DMS53 (cell line): ENCODE data around the gene NOP10.
"Not testable (repeated sequence)": the region's sequence is repeated elsewhere in the genome, so short reads cannot be mapped to it uniquely, and the experiment has no call there.

ENCODE experiments used
- DNase-seq: peaks from one replicate; lab custom pipeline; 2025; lab: John Stamatoyannopoulos, UW

The NOP10 gene

DNA sequence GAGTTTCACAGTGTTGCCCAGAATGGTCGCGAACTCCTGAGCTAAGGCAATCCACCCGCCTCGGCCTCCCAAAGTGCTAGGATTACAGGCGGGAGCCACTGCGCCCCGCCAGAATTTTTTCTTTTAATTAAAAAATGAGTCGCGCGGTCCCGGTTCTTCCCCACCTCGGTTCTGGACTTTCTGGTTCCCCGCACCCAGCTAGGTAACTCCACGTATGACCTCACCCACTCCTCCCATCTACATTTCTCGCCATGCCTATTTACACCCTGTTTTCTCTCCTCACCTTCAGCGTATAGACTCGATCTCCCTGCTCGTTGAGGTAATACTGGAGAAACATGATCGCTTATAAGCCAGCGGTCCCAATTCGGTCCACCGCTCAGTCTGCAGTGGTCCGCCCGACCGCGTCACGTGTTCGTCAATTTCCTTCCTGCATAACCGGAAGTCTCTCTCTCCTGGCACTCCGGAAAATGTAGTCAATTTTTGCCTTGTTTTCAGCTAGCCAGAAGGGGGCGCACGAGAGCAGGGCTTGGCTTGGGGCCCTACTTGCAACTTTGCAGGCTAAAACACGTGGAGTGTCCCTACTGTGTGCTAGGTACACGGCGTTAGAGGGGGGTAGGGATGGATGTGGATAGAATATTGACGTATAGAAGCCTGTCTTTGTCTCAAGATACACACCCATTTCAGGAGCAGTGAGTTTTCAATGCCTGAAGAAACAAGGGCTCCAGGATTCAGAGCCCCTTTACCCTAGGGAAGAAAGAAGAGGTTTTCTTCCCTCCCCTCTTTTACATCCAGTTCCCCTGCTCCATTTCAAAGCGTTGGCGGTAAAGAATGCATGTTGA lies at the start of gene NOP10, which contains the start of gene NUTM1:
NOP10 (minus strand) TSS at position 400 of the 839 bp plus-strand sequence; CDS start at position 337, 63 bp downstream.
NUTM1 (plus strand) TSS at position 579 of the 839 bp plus-strand sequence. CDS start 382 bp downstream, outside the sequence.
- peak; percentile 93 for DNase-seq

DNA sequence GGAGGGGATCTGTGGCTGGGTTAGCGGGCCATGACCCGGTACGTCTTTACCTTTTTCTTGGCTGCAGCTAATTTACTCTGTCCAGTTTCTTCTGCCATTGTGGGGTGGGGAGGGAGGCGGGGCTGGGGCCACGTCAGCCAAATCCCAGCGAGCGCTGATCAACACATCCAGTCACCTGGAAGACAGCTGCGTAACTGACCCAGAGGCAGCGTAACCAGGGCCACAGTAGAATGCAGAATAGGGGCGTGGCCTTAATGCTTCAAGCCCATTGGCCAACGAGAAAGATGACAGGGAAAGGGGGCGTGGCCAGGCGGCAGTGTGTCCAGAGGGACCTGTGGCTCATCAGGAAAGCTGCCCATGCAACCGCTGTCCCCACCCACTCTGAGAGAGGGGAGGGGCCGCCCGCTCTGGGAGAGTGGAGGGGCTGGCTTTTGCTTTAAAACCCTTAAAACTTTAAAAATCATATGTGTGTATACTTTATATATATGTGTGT lies 46.7 kb upstream of the NOP10 start:
- DNase-seq = not testable (repeated sequence)

DNA sequence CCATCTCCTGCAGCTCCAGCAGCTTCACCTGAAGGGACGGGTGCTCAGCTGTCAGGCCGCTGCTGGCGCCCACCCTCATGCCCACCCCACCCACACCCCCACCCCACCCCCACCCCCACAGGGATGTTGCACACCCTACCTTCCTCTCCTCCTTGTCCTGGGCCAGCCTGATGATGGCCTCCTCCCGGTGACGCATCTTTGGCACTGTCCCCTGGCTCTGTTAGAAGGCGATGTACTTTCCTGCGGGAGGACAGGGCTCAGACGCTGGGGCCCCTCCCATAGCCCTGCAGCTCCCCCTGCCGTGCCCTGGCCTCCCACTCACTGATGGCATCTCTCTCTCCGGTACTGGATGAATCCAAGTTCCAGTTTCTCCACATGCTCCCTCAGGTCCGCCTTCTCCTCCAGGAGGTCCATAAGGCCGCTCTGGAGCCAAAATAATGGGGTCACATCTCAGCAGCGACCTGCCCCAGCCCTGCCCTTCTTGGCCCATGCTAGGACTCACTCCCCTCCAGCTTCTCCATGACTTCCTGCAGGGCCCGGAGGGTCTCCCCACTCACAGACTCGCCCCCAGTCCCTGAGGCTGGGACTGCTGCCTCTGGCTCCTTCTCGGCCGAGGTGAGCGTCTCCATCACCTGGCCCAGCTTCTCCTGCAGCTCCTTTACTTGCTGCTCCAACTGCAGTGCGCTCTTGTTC lies 39.0 kb upstream of the NOP10 start:
- not testable (repeated sequence) for DNase-seq

DNA sequence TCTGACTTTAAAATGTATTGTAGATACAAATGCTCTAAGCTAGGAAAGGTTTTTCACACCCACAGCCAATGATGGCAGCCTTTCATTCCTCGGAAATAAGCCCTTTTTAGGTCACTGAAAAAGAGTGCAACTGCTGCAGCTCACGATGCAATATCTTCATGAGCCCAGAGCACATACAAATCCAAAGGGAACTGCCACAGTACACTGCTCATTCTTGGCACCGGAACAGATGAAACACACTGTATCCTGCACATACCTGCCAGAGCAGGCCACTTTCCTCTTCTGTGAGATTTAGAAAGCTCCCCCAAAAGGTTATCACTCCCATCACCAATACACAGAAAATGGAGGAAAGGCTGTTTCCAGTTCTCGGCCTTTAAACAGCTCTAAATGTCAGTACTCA lies 37.6 kb upstream of the NOP10 start:
- DNase-seq = not testable (repeated sequence)

DNA sequence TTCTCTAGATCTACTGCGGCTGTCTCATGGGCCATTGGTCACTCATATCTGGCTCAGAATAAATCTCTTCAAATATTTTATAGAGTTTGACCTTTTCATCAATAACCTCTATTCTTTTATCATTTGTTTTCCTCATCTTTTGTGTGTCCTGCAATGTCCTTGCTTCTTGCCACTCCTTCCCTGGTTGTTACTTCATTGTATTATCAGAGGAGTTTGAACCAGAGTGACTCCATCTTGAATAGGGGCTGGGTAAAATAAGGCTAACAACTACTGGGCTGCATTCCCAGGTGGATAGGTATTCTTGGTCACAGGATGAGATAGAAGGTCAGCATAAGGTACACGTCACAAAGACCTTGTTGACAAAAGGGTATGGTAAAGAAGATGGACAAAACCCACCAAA lies 33.9 kb upstream of the NOP10 start:
- DNase-seq = no peak

DNA sequence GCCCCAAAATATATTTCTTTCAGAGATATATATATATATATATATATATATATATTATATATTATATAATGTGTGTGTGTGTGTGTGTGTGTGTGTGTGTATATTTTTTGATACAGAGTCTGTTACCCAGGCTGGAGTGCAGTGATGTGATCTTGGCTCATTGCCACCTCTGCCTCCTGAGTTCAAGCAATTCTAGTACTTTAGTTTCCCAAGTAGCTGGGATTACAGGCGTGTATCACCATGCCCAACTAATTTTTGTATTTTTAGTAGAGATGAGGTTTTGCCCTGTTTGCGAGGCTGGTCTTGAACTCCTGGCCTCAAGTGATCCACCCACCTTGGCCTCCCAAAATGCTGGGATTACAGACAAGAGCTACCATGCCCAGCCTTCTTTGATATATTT lies 32.6 kb upstream of the NOP10 start:
- DNase-seq = not testable (repeated sequence)

DNA sequence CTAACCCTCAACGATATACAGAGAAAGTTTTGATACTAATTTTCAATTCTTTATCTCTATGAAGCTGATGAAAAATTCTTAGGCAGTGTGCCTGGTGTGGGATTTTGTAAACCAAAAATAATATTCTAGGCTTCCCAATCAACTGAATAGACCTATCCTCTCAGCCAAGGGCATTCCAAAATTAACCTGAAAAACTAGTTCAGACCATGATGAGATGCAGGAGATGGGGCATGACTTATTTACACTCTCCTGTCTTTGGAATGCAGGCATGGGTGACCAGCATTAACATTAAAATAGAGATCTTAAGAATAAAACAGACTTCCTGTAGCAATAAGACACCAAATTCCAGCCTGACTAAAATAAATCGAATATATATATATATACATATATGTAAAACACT lies 31.9 kb upstream of the NOP10 start:
- DNase-seq = no peak

DNA sequence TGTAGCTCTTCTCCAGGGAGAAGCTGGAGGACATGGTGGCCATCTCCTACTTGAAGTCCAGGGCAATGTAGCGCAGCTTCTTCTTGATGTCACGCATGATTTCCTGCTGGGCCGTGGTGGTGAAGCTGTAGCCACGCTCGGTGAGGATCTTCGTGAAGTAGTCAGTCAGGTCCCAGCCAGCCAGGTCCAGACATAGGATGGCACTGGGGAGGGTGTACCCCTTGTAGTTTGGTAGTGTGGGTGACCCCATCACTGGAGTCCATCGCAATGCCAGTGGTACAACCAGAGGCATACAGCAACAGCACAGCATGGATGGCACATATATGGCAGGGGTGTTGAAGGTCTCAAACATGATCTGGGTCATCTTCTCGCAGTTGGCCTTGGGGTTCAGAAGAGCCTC lies 31.0 kb upstream of the NOP10 start:
- DNase-seq = no peak

DNA sequence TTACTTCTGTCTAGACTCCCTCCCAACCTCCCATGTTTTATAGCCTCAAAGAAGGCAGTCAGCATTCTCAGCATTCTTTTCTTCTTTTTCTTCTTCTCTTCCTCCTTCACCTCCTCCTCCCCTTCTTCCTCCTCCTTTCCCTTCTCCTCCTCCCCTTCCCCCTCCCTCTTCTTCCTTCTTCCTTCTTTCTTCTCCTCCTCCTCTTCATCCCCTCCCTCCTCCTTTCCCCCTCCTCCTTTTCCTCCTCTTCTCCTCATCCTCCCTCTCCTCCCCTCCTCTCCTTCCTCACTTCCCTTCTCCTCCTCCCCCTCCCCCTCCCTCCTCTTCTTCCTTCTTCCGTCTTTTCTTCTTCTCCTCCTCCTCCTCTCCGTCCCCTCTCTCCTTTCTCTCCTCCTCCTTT lies 27.7 kb upstream of the NOP10 start:
- DNase-seq = no peak

DNA sequence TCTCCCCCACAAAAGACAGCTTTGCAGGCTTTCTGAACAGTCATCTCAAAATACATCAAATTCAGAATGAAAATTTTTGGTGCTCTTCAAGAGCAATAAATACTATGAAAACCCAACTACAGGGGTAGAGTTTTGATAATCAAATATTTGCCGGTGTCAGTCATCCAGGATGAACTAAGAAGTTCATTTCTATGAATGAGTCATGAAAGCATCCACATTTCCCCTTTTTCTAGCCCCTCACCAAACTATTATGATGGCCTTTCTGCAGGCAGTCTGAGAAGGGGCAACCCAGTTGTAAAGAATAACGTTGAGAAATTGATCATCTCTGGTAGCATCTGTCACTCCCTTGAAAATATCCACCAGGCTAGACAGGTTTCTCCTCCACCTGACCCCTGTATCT lies 27.2 kb upstream of the NOP10 start:
- DNase-seq = no peak

DNA sequence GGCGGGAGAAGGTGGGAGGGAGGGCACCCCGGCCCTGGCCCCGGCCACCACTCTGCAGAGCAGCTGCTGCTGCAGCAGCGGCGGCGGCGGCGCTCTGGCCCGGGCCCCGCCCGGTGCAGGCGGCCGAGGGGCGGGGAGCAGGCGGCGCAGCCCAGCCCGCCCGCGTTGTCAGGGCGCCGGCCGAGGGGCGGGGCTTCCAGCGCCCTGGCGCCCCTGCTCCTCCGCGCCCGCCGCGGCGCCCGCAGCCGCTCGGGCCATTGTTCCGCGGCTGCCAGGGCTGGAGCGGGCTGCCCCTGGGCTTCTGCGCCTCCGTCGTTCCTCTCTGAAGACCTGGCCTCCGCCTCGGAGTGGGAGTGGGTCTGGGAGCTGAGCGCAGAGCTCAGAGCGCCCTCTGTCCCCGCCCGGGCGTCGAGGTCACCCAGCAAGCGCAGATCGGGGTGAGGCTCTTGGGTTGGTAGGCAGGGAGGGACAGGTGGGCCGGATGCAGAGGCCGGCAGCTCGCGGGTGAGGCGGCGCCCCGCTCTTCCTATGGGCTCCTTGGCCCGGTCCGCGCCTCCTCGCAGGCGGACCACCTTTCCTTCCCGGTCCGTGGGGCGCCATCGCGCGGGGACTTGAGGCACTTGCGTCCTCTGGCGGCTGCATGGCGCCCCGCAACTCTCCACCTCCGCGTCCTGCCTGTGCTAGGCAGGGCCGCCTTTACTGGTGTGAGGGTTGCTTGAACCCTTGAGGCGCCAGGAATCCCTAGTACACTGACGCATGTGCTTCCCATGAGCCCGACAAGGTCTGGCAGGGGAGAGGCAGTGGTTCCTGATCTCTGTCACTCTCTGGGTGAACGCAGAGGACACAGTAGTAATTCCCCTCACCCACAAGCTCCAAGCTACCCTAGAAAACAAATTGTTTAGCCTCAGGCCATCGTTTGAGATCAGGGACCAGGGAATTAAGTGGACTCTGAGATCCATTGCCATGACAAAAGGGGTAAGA lies 24.5 kb upstream of the NOP10 start, which contains the start of gene LPCAT4:
LPCAT4 (minus strand) TSS at position 96 of the 981 bp plus-strand sequence. CDS start 96 bp downstream, outside the sequence.
- peak; percentile 91 for DNase-seq

DNA sequence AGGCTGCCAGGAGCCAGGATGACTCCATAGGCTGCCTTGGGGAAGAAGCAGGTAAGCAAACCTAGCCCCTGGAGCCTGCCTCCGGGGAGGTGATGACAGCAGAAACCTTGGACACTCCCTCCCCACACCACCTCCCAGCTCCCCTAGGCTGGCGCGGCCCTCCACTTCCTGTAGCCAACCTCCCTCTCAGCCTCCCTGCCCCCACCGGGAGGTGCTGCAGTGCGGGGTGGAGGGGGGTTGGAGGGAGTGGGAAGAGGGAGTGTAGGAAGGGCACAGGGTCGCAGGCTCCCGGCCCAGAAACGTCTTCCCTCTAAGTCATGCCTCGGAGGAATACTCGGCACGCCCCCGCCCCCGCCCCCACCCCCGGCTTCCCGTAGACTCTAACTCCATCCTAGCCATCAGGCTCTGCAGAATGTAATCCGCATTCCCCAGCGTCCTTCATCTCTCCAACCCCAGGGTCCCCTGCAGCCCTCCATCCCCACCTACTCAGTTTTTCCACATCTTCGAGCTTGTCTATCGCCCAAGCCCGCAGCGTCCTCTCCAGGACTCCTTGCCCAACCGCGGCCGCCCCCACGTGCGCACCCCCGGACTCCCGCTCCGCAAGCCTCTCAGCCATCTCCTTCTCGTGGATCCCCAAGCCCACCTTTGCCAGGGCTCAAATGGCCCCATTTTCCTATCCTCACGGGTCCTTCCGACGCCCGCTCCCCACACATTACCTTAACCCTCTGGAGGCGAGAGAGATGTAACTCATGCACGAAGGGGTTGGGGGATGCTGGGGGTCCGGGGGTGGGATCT lies 23.5 kb upstream of the NOP10 start:
- DNase-seq = peak; percentile 79

DNA sequence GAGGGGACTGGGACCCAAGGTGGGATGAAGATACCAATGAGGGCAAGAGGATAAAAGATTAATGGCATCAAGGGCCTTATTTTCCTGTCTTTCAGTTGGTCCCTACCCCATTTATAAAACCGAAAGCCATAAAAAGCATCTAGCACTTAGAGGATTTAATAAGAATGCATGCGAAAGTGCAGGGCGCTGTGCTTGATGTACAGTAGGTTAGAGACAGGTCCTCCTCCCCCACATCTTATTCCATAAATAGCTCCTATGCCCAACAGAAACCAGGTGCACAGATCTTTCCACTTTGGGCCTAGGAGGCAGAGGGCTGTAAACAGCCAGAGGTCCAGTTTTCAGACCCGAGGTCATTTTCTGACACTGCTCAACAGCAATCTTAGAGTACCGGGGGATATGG lies 22.9 kb upstream of the NOP10 start:
- peak; percentile 40 for DNase-seq

DNA sequence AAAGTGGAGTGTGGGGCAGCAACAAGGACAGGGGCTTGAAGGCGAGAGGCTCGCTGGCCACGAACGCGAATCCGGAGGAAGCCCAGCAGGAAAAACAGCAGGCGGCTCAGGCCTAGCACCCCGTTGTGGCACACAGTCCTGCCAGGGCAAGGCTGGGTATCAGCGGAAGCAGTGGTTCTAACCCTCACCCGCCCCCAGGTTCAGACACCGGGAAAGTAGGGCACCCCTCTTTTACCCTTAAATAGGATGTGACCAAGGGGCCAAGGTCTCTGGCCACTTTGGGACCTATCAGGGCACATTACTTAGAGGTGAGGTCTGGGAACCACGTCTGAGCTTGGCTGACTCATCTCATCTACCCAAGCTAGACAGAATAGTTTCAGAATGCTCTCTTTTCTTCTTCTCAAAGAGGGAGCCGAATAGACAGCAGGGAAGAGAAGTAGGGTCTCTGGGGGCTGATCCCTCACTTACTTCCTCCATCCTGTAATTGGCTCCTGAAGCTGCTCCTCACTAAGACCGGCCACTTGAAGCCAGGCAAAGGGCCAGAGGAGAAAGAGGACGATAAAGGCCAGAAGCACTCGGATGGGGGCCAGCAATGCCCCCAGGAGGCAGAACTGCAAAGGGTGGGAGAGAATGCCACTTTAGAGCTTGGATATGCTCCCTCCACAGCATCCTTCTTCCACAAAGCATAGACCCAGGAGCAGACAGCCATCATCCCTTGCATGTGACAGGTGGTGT lies 22.3 kb upstream of the NOP10 start:
- no peak for DNase-seq

DNA sequence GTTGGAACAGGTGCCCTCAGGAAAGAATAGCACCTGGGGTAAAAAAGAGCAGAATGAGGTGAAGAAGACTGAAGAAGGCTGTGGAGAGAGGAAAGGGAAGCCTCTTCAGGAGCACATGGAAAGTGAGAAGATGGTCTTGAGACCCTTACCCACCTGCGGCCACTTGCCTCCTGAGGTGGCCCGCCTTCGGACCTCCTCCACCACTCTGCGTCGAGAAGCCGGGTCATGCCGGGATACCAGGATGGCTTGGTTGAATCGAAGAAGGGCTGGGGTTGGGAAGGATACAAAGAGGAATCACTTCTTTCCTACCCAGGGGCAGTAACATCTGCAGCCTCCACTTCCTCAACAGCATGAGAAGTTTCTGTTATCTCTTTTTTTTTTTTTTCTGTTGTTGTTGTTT lies 21.1 kb upstream of the NOP10 start:
- DNase-seq = no peak

DNA sequence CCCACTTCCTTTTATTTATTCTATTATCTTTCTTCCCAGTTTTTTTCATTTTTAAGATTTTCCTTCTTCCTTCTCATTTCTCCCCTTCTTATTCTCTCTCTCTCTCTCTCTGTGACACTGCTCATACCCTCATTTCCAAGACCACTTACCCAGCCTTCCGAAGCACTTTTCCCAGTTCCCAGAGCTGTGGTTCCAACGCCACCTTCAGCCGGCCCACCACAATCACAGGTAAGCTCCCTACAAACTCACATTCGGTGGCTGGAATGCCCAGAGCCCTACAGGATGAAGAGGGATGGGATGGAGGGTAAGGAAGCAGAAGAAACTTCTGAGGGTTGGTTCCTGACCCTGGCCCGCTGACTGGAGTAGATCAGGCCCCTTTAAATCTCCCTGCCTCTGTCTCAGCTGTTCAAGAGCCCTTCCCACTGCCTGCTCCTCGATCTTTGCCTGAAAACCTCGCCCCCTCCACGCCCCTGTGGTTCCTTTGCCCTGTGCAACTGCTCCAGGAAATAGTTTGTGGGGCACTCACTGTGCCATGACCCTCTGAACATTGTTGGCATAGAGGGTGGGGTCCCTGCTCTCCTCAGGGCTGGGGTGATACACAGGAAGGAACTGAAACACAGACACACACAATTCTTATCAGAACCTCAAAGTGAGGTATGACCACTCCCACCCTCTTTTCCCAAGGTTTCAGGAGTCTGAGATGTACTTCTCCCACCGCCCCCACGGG lies 19.3 kb upstream of the NOP10 start:
- no peak for DNase-seq

DNA sequence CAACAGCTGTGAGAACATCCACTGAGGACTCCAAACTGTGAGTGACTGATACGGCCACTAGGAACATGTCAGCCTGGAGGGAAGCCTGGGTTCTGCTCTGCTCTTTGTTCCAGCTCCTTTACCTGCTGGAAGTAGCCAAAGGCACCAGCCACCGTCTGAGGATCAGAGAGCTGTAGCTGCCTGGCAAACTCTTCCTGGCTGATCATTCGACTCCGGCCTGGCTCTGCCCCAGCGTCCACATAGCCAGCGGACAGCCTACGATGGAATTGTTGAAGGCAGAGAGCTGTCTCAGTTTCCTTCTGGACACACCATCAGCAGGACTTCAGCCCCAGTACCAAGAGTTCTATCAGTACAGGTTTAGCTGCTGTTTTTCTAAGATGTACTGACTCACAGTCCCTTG lies 18.3 kb upstream of the NOP10 start:
- DNase-seq = no peak

DNA sequence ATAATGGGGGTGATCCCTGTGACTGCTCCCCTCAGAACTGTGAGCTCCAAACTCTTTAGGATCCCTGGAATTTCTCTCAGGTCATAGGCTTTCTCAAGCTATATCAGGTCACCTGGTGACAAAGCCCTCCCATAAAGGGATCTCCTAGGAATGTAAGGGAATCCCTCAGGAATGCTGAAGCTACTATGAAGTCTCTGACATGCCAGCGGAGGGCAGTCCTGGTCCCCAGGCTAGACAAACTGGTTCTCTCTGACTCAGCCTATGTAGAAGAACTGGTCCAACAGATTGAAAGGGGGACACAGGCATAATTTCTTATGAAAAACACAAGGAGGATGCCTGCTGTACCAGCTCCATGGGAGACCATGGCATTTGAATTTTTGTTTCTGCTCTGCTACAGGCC lies 17.4 kb upstream of the NOP10 start:
- peak; percentile 33 for DNase-seq

DNA sequence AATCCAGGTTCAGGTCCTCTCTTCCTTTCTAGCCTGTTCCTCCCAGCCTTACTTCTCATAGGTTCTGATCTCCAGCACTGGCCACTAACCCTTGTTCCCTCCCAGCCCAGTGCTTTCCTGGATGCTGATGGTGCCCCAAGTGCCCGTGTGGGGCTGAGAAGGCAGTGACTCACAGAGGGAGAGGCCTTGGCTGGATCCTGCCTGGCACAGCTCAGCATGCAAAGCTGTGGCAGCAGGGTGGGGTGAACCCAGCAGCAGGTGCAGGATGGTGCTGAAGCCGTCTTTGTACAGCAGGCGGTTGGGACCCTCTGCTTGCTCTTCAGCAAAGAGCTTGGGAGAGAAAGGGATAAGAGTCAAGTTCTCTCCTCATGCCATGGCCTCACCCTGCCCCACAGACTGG lies 16.5 kb upstream of the NOP10 start:
- no peak for DNase-seq

DNA sequence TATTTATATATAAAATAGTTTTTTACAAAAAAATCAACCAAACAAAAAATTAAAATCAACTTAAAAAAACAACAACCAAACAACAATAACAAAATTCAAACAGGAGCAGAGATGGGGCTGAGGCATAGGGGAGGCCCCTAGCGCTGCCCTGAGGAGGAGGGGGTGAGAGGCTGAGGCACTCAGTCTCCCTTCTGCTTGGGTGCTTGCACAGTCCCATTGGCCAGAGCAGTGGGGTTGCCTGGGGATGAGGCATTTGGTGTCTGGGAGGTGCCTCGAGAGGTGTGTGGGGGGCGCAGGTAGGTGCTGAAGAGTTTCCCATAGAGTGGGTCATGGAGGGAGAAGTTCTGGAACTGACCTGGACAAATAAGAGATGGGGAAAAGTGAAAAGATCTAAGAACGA lies 16.0 kb upstream of the NOP10 start:
- no peak for DNase-seq
